ENCODE data around the gene CALML5. TPM values are rescaled to one million over a fixed set of nuclear protein-coding genes. Genes with fewer than 3 reads are reported as not detected.
A peak's percentile ranks its signal among the peaks of the same experiment; 100 is the strongest.

The CALML5 gene
- total RNA-seq, 4 donors from 2014 or later: not detected

DNA sequence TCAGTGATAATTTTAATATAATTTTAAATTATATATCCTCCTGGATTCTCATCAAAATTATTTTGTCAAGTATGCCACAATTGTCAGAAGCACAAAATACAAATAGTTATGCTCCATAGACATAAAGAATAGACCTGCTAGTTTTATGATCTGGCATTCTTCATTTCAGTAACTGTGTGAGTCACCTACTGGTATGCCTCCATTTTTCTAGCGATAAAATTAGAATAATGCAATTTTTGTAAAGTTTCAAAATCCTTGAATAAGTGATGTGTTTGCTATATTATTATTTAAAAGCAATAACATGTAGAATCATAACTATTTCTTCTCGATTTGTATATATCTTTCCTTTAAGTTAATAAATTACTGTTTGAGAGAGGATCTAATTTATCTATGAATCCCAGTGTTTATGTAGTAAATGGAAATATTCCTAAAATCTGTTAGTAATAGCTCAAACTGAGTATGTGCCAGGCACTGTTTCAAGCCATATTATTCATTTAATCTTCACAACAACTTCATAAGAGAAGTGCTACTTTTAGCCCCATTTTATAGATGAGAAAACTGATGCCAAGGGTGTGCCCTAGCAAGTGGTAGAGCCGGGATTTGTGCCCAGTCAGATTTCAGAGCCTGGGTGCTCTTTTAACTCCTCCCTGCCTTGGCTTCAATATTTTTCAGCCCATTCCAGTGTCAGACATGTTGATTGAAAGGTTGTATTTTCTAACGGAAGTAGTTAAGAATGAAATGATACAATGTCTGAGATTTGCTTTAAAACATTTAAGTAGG, 48.6 kb downstream of the CALML5 start:
- Histone ChIP-seq H3K4me1 (peaks cover 34 to 44% of the 10 kb centered on the region in 2 donors), H3K9me3 (no peaks in the 10 kb centered on the region), H3K36me3 (peaks cover 11 to 19% of the 10 kb centered on the region in 2 donors), H3K27ac (peak overlapping the region; percentile 59 to 80 (median 76)), H3K27me3 (no peaks in the 10 kb centered on the region), H3K4me3 (replicated peaks in 1 of 3) (no peak overlapping the region)
- intact Hi-C loops (cut with DNase I): no loop called here
- WGBS, 2 donors: 86 to 88% methylated on average over 4 of the region's 4 CpGs
- TF ChIP-seq, protein P1, sequence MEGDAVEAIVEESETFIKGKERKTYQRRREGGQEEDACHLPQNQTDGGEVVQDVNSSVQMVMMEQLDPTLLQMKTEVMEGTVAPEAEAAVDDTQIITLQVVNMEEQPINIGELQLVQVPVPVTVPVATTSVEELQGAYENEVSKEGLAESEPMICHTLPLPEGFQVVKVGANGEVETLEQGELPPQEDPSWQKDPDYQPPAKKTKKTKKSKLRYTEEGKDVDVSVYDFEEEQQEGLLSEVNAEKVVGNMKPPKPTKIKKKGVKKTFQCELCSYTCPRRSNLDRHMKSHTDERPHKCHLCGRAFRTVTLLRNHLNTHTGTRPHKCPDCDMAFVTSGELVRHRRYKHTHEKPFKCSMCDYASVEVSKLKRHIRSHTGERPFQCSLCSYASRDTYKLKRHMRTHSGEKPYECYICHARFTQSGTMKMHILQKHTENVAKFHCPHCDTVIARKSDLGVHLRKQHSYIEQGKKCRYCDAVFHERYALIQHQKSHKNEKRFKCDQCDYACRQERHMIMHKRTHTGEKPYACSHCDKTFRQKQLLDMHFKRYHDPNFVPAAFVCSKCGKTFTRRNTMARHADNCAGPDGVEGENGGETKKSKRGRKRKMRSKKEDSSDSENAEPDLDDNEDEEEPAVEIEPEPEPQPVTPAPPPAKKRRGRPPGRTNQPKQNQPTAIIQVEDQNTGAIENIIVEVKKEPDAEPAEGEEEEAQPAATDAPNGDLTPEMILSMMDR (IDR thresholded peaks at IDR 0.05): no peak
- TF ChIP-seq POLR2A (IDR thresholded peaks at IDR 0.05): no peak
- DNase-seq: no peak

DNA sequence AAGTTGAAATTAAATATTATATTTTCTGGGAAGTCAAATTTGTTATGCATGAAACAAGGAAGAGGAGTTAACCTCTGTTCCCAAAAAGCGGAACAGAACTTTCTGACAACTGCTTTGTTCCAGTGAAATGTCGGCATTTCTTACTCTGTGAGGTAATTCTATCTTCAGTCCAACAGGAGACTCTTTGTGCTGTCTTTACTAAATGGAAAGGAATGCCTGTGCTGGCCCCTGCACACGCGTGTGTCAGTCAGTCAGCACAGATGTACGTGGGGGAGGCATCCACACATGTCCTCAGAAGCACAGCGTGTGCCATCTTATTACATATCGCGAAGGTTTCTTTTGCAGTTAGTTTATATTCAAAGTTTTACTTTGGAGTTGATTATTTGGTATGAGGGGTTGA, 49.5 kb downstream of the CALML5 start:
- Histone ChIP-seq H3K9me3 (no peaks in the 10 kb centered on the region), H3K4me3 (replicated peaks in 1 of 3) (peak overlapping the region in 1 of 3 donors; percentile 40), H3K27ac (peak overlapping the region; percentile 40 to 80 (median 59)), H3K36me3 (peaks cover 10% of the 10 kb centered on the region in 2 donors), H3K27me3 (no peaks in the 10 kb centered on the region), H3K4me1 (peaks cover 38 to 54% of the 10 kb centered on the region in 2 donors)
- DNase-seq: no peak
- intact Hi-C loops (cut with DNase I): loop anchor here (10.0 kb wide), 1 partner anchor 425 kb away; no protein-coding TSS in a partner anchor
- TF ChIP-seq, protein P1 (IDR thresholded peaks at IDR 0.05): peak in 1 of 6 experiments; percentile 13
- TF ChIP-seq POLR2A (IDR thresholded peaks at IDR 0.05): no peak
- WGBS, 2 donors: 72 to 78% methylated on average over 8 of the region's 8 CpGs

DNA sequence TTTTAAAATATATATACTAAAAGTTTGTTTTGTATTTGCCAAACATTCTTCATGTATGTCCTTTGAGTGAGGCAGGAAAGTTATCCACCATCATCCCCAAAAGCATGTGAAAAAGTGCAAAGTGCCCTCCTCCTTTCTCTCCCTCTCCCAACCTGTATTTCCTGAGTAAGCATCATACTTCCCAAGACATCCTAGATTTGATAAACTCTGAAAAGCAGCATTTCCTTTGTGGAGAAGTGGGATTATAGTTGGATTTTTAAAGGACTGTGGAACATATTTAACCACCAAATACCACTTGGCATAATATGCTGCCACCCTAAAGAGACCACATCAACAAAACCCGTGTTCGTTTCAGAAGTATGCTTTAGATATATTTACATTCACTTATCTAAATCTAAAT, 50.1 kb downstream of the CALML5 start:
- no peaks in the 10 kb centered on the region for H3K27me3 ChIP-seq
- no peaks in the 10 kb centered on the region for H3K9me3 ChIP-seq
- intact Hi-C loops (cut with DNase I): loop anchor here (10.0 kb wide), 1 partner anchor 426 kb away; no protein-coding TSS in a partner anchor
- peak overlapping the region; percentile 40 to 80 (median 59) for H3K27ac ChIP-seq
- peaks cover 32 to 52% of the 10 kb centered on the region in 2 donors for H3K4me1 ChIP-seq
- H3K36me3 ChIP-seq: peaks cover 6 to 8% of the 10 kb centered on the region in 2 donors
- WGBS, 2 donors: 73 to 83% methylated on average over 2 of the region's 2 CpGs
- no peak for TF ChIP-seq POLR2A (IDR thresholded peaks at IDR 0.05)
- no peak for DNase-seq
- H3K4me3 ChIP-seq (replicated peaks in 1 of 3): peak overlapping the region in 1 of 3 donors; percentile 40

Other genes with a start within 250 kb of the CALML5 start
- not detected for gene UCN3, start 134.6 kb downstream of the CALML5 start, total RNA-seq
- gene TUBAL3, start 94.7 kb downstream of the CALML5 start, total RNA-seq: 1 to 10 TPM in 1 of 4 donors, under 1 TPM in 1, not detected in 2; 0.33 to 1.1 TPM
- gene NET1, start 87.0 kb downstream of the CALML5 start, total RNA-seq: 100 to 1,000 TPM in 2 of 4 donors, 10 to 100 TPM in 2; 50.9 to 151 (median 112) TPM
- under 1 TPM in 1 of 4 donors, not detected in 3; 0.24 TPM for gene CALML3, start 25.4 kb upstream of the CALML5 start, total RNA-seq
- gene ASB13, start 167.0 kb upstream of the CALML5 start, total RNA-seq: 10 to 100 TPM in 3 of 4 donors, 1 to 10 TPM in 1; 9.9 to 27.7 (median 14.2) TPM
- gene TASOR2, start 185.3 kb upstream of the CALML5 start, total RNA-seq: 100 to 1,000 TPM in 1 of 4 donors, 10 to 100 TPM in 3; 73.2 to 132 (median 96.3) TPM

Data from thyroid gland (tissue), 4 donors.